CD4-positive, alpha-beta memory T cell (primary cell): ENCODE data around the gene EHD4. TPM values are rescaled to one million over a fixed set of nuclear protein-coding genes. Genes with fewer than 3 reads are reported as not detected.

Experiments
- CTCF ChIA-PET: fragments of 350-600 bp; sonication (Branson Sonifier 250); formaldehyde crosslinking; loops from one replicate; lab custom pipeline; 2021; ENCODE audit warnings: inconsistent platforms; ENCODE audit not compliant: partially characterized antibody; lab: Charles Lee
- POLR2A ChIA-PET: fragments of 350-600 bp; sonication (Branson Sonifier 250); formaldehyde crosslinking; loops from one replicate; lab custom pipeline; 2021; ENCODE audit not compliant: partially characterized antibody; lab: Charles Lee
- DNase-seq, 5 donors: peaks; one replicate each; pipeline versions ENCODE4 v3.0.0 to v3.0.0-alpha.2; 2020 to 2022; ENCODE audit warnings: mixed read lengths in 1 of 5
- H3K27ac ChIP-seq: one replicate; pipeline ENCODE4 v1.7.0; 2013; ENCODE audit warnings: low read depth, low read length
- H3K27me3 ChIP-seq: 2 replicates; pipeline ENCODE4 v1.7.0; 2013; ENCODE audit warnings: mild to moderate bottlenecking, low read length, moderate library complexity; ENCODE audit not compliant: insufficient read depth
- H3K36me3 ChIP-seq: 2 replicates; pipeline ENCODE4 v1.7.0; 2013; ENCODE audit warnings: mild to moderate bottlenecking, low read length, moderate library complexity; ENCODE audit not compliant: insufficient read depth
- H3K4me1 ChIP-seq: 2 replicates; pipeline ENCODE4 v1.7.0; 2013; ENCODE audit warnings: mild to moderate bottlenecking, low read length, moderate library complexity; ENCODE audit not compliant: insufficient read depth
- H3K4me3 ChIP-seq, 2 donors: one replicate each; pipeline ENCODE4 v1.7.0; 2013; ENCODE audit warnings: low read length in 2 of 2, mild to moderate bottlenecking in 1 of 2
- H3K9me3 ChIP-seq, 2 donors: one replicate each; pipeline ENCODE4 v1.7.0; 2013; ENCODE audit warnings: low read length in 2 of 2, control low read depth in 1 of 2; ENCODE audit not compliant: control insufficient read depth in 1 of 2
- H3K27ac Mint-ChIP-seq, 7 donors: one replicate each; pipeline ENCODE4 v1.8.0; 2020 to 2021; ENCODE audit warnings: mixed read lengths in 7 of 7, mild to moderate bottlenecking in 6 of 7, inconsistent platforms in 3 of 7, moderate library complexity in 3 of 7
- H3K27me3 Mint-ChIP-seq, 2 donors: one replicate each; pipeline ENCODE4 v1.8.0; 2020 to 2021; ENCODE audit warnings: mixed read lengths in 2 of 2
- H3K36me3 Mint-ChIP-seq, 2 donors: one replicate each; pipeline ENCODE4 v1.8.0; 2020 to 2021; ENCODE audit warnings: mixed read lengths in 2 of 2, inconsistent platforms in 1 of 2, mild to moderate bottlenecking in 1 of 2
- H3K4me1 Mint-ChIP-seq, 4 donors: one replicate each; pipeline ENCODE4 v1.8.0; 2020 to 2021; ENCODE audit warnings: mixed read lengths in 4 of 4, mild to moderate bottlenecking in 1 of 4
- H3K4me3 Mint-ChIP-seq, 8 donors: one replicate each; pipeline ENCODE4 v1.8.0; 2020 to 2021; ENCODE audit warnings: mixed read lengths in 8 of 8, mild to moderate bottlenecking in 7 of 8, moderate library complexity in 6 of 8, inconsistent platforms in 3 of 8
- H3K9me3 Mint-ChIP-seq, 8 donors: one replicate each; pipeline ENCODE4 v1.8.0; 2020 to 2021; ENCODE audit warnings: mixed read lengths in 8 of 8, mild to moderate bottlenecking in 5 of 8, inconsistent platforms in 3 of 8, moderate library complexity in 1 of 8
- intact Hi-C: fragments of 100-400 bp; cut with micrococcal nuclease; formaldehyde crosslinking; loops from one replicate; pipeline ENCODE4 v1.15.1; 2023
- polyA plus RNA-seq, 2 donors: library from polyadenylated mRNA; unstranded; fragments of 300-500 nt; fragmentation: Illumina TruSeq; gene quantifications; one replicate each; pipeline ENCODE4 v1.2.3, GENCODE V29; 2021
- total RNA-seq, 2 experiments: library from RNA; stranded (reverse); gene quantifications; one replicate each; pipeline ENCODE4 v1.2.3, GENCODE V29; 2021

The EHD4 gene
- total and polyA plus RNA-seq, 4 experiments from 2014 or later = 13.9 to 16.4 (median 15.4) TPM

GRCh38 chr15:41943543-41944312 is 28.6 kb downstream of the EHD4 start:
- no peaks in the 10 kb centered on the region for H3K9me3 Mint-ChIP-seq
- ChIA-PET CTCF (interaction anchor here (1.1 kb wide), 1 partner anchor 26 kb away, joined by 4 read pairs; no protein-coding TSS in a partner anchor), POLR2A (interaction anchor here (1.4 kb wide), 1 partner anchor 18 kb away, joined by 5 read pairs; no protein-coding TSS in a partner anchor)
- H3K27me3 ChIP-seq = no peaks in the 10 kb centered on the region
- no peak overlapping the region for H3K27ac ChIP-seq
- no peak for DNase-seq
- peaks cover 5% of the 10 kb centered on the region for H3K36me3 ChIP-seq
- no peaks in the 10 kb centered on the region for H3K27me3 Mint-ChIP-seq
- peaks cover 10 to 37% of the 10 kb centered on the region in 2 donors for H3K36me3 Mint-ChIP-seq
- no peak overlapping the region for H3K4me3 Mint-ChIP-seq
- peak overlapping the region in 6 of 7 donors; percentile 78 to 88 (median 82) for H3K27ac Mint-ChIP-seq
- H3K4me1 Mint-ChIP-seq = peaks cover 11 to 21% (median 16%) of the 10 kb centered on the region in 4 donors
- no peaks in the 10 kb centered on the region for H3K9me3 ChIP-seq
- H3K4me1 ChIP-seq = peaks cover 15% of the 10 kb centered on the region
- H3K4me3 ChIP-seq = no peak overlapping the region
- intact Hi-C loops = no loop called here

- peaks cover 15 to 29% (median 23%) of the 10 kb centered on the region in 4 donors for H3K4me1 Mint-ChIP-seq
- Histone ChIP-seq H3K4me1 (peaks cover 24% of the 10 kb centered on the region), H3K9me3 (no peaks in the 10 kb centered on the region), H3K4me3 (no peak overlapping the region), H3K27ac (no peak overlapping the region), H3K27me3 (no peaks in the 10 kb centered on the region), H3K36me3 (peaks cover 5% of the 10 kb centered on the region)
- no peaks in the 10 kb centered on the region for H3K27me3 Mint-ChIP-seq
- H3K36me3 Mint-ChIP-seq = peaks cover 10 to 36% of the 10 kb centered on the region in 2 donors
- intact Hi-C loops = no loop called here
- POLR2A ChIA-PET = interaction anchor here (1.4 to 12.6 kb wide), 2 partner anchors 18 to 27 kb away, joined by 5 to 245 read pairs; partner anchors contain the start of gene EHD4
- no peaks in the 10 kb centered on the region for H3K9me3 Mint-ChIP-seq
- CTCF ChIA-PET = interaction anchor here (1.0 to 1.4 kb wide), 2 partner anchors 10 to 38 kb away, joined by 4 to 5 read pairs; no protein-coding TSS in a partner anchor
- peak overlapping the region in 2 of 8 donors; percentile 10 to 50 for H3K4me3 Mint-ChIP-seq
- H3K27ac Mint-ChIP-seq = peak overlapping the region; percentile 58 to 94 (median 82)
- no peak for DNase-seq
Observed at GRCh38 chr15:41942886-41943285, 29.5 kb downstream of the EHD4 start.

- DNase-seq = no peak
- intact Hi-C loops = no loop called here
- Mint-ChIP-seq H3K9me3 (no peaks in the 10 kb centered on the region), H3K4me3 (no peak overlapping the region), H3K27me3 (no peaks in the 10 kb centered on the region), H3K36me3 (peaks cover 10 to 36% of the 10 kb centered on the region in 2 donors), H3K4me1 (peaks cover 26 to 40% (median 34%) of the 10 kb centered on the region in 4 donors), H3K27ac (peak overlapping the region in 3 of 7 donors; percentile 61 to 88 (median 78))
- Histone ChIP-seq H3K36me3 (peaks cover 5% of the 10 kb centered on the region), H3K9me3 (no peaks in the 10 kb centered on the region), H3K27ac (no peak overlapping the region), H3K4me3 (no peak overlapping the region), H3K27me3 (no peaks in the 10 kb centered on the region), H3K4me1 (peaks cover 34% of the 10 kb centered on the region)
- ChIA-PET POLR2A (interaction anchor here (0.6 to 12.6 kb wide), 3 partner anchors 10 to 28 kb away, joined by 5 to 245 read pairs (median 5); partner anchors contain the start of gene EHD4), CTCF (interaction anchor here (1.4 to 10.5 kb wide), 4 partner anchors 9 to 169 kb away, joined by 5 to 127 read pairs (median 38); partner anchors contain the start of gene MAPKBP1)
Observed at GRCh38 chr15:41941644-41942415, 30.5 kb downstream of the EHD4 start.

GRCh38 chr15:41940441-41940857 is 31.9 kb downstream of the EHD4 start:
- H3K4me3 Mint-ChIP-seq = peak overlapping the region in 3 of 8 donors; percentile 20 to 57 (median 42)
- H3K4me1 Mint-ChIP-seq = peaks cover 38 to 54% (median 46%) of the 10 kb centered on the region in 4 donors
- Histone ChIP-seq H3K4me1 (peaks cover 48% of the 10 kb centered on the region), H3K9me3 (no peaks in the 10 kb centered on the region), H3K4me3 (no peak overlapping the region), H3K27ac (no peak overlapping the region), H3K36me3 (peaks cover 5% of the 10 kb centered on the region), H3K27me3 (no peaks in the 10 kb centered on the region)
- peak in 1 of 5 donors; percentile 69 for DNase-seq
- intact Hi-C loops = no loop called here
- H3K27ac Mint-ChIP-seq = peak overlapping the region; percentile 86 to 95 (median 91)
- ChIA-PET CTCF (interaction anchor here (0.9 to 10.5 kb wide), 5 partner anchors 21 to 168 kb away, joined by 3 to 127 read pairs (median 7); partner anchors contain the start of gene MAPKBP1), POLR2A (interaction anchor here (12.6 kb wide), 1 partner anchor 30 kb away, joined by 245 read pairs; the partner anchor contains the start of gene EHD4)
- H3K27me3 Mint-ChIP-seq = no peaks in the 10 kb centered on the region
- H3K36me3 Mint-ChIP-seq = peaks cover 10 to 35% of the 10 kb centered on the region in 2 donors
- H3K9me3 Mint-ChIP-seq = no peaks in the 10 kb centered on the region

- no peaks in the 10 kb centered on the region for H3K27me3 Mint-ChIP-seq
- peaks cover 10 to 31% of the 10 kb centered on the region in 2 donors for H3K36me3 Mint-ChIP-seq
- H3K27ac Mint-ChIP-seq = peak overlapping the region; percentile 86 to 95 (median 91)
- H3K9me3 Mint-ChIP-seq = no peaks in the 10 kb centered on the region
- H3K36me3 ChIP-seq = peaks cover 5% of the 10 kb centered on the region
- peak overlapping the region in 1 of 8 donors; percentile 57 for H3K4me3 Mint-ChIP-seq
- peaks cover 42 to 58% (median 51%) of the 10 kb centered on the region in 4 donors for H3K4me1 Mint-ChIP-seq
- H3K4me3 ChIP-seq = no peak overlapping the region
- no peaks in the 10 kb centered on the region for H3K27me3 ChIP-seq
- H3K9me3 ChIP-seq = no peaks in the 10 kb centered on the region
- peaks cover 53% of the 10 kb centered on the region for H3K4me1 ChIP-seq
- no peak overlapping the region for H3K27ac ChIP-seq
- ChIA-PET POLR2A (interaction anchor here (12.6 kb wide), 1 partner anchor 30 kb away, joined by 245 read pairs; the partner anchor contains the start of gene EHD4), CTCF (interaction anchor here (0.9 to 10.5 kb wide), 5 partner anchors 22 to 167 kb away, joined by 3 to 127 read pairs (median 7); partner anchors contain the start of gene MAPKBP1)
- intact Hi-C loops = no loop called here
- no peak for DNase-seq
Observed at GRCh38 chr15:41939986-41940385, 32.4 kb downstream of the EHD4 start.

GRCh38 chr15:41937568-41937923 is 34.8 kb downstream of the EHD4 start:
- H3K4me3 ChIP-seq = peak overlapping the region in 1 of 2 donors; percentile 18
- intact Hi-C loops = loop anchor here (1.0 to 2.0 kb wide), 6 partner anchors 33 to 163 kb away; partner anchors contain the start of genes JMJD7, MAPKBP1 and SPTBN5
- H3K9me3 Mint-ChIP-seq = no peaks in the 10 kb centered on the region
- peaks cover 10 to 20% of the 10 kb centered on the region in 2 donors for H3K36me3 Mint-ChIP-seq
- H3K4me3 Mint-ChIP-seq = peak overlapping the region in 7 of 8 donors; percentile 79 to 95 (median 89)
- H3K27me3 Mint-ChIP-seq = no peaks in the 10 kb centered on the region
- H3K27ac Mint-ChIP-seq = peak overlapping the region; percentile 94 to 100 (median 100)
- H3K4me1 ChIP-seq = peaks cover 75% of the 10 kb centered on the region
- POLR2A ChIA-PET = interaction anchor here (0.8 to 12.6 kb wide), 20 partner anchors 15 to 316 kb away, joined by 3 to 245 read pairs (median 6); partner anchors contain the start of genes EHD4, JMJD7, MAPKBP1 and MGA
- peak overlapping the region; percentile 97 for H3K27ac ChIP-seq
- H3K9me3 ChIP-seq = no peaks in the 10 kb centered on the region
- H3K36me3 ChIP-seq = peaks cover 2% of the 10 kb centered on the region
- no peak for DNase-seq
- H3K27me3 ChIP-seq = no peaks in the 10 kb centered on the region
- CTCF ChIA-PET = interaction anchor here (0.7 to 10.5 kb wide), 24 partner anchors 9 to 380 kb away, joined by 3 to 127 read pairs (median 6); partner anchors contain the start of genes EHD4, MAPKBP1, MGA and SPTBN5
- peaks cover 47 to 80% (median 67%) of the 10 kb centered on the region in 4 donors for H3K4me1 Mint-ChIP-seq
